CD4-positive, alpha-beta T cell (primary cell): ENCODE data around the gene SLCO6A1. TPM values are rescaled to one million over a fixed set of nuclear protein-coding genes. Genes with fewer than 3 reads are reported as not detected.

Source experiments
- ATAC-seq: fragments of 200-7000 bp; cut with Tn5 transposase; one replicate; pipeline ENCODE4 v1.10.0; 2022; ENCODE audit warnings: mild to moderate bottlenecking; ENCODE audit not compliant: poor library complexity
- CTCF ChIA-PET: fragments of 350-600 bp; sonication (Branson Sonifier 250); formaldehyde crosslinking; loops from one replicate; lab custom pipeline; 2021; ENCODE audit warnings: antibody characterized with exemption, inconsistent platforms; lab: Charles Lee
- POLR2A ChIA-PET: fragments of 350-600 bp; sonication (Branson Sonifier 250); formaldehyde crosslinking; loops from one replicate; lab custom pipeline; 2021; ENCODE audit warnings: antibody characterized with exemption, inconsistent platforms; lab: Charles Lee
- DNase-seq, 14 experiments: peaks; one replicate each; pipeline ENCODE4 v3.0.0-alpha.2; 2013 to 2020; ENCODE audit warnings: mixed read lengths in 2 of 14
- H3K27ac ChIP-seq, 2 donors: one replicate each; pipeline versions ENCODE4 v1.5.1 to v1.7.0; 2013; ENCODE audit warnings: low read length in 2 of 2, low read depth in 1 of 2, mild to moderate bottlenecking in 1 of 2
- H3K27me3 ChIP-seq, 2 experiments: 1 replicate in 1 of 2; 2 replicates in 1 of 2; pipeline versions ENCODE4 v1.6.1 to v1.7.0; 2013; ENCODE audit warnings: low read length in 2 of 2, control low read depth in 1 of 2, mild to moderate bottlenecking in 1 of 2, moderate library complexity in 1 of 2; ENCODE audit not compliant: insufficient read depth in 2 of 2, control insufficient read depth in 1 of 2
- H3K36me3 ChIP-seq: one replicate; pipeline ENCODE4 v1.6.1; 2013; ENCODE audit warnings: low read length, control low read depth; ENCODE audit not compliant: insufficient read depth
- H3K4me1 ChIP-seq: one replicate; pipeline ENCODE4 v1.6.1; 2013; ENCODE audit warnings: low read length, control low read depth; ENCODE audit not compliant: insufficient read depth
- H3K4me3 ChIP-seq: one replicate; pipeline ENCODE4 v1.5.1; 2013; ENCODE audit warnings: mild to moderate bottlenecking, low read length, moderate library complexity
- H3K9me3 ChIP-seq, 2 experiments: 1 replicate in 1 of 2; 2 replicates in 1 of 2; pipeline versions ENCODE4 v1.6.1 to v1.7.0; 2013; ENCODE audit warnings: low read length in 2 of 2, mild to moderate bottlenecking in 2 of 2, control low read depth in 1 of 2, moderate library complexity in 1 of 2; ENCODE audit not compliant: control insufficient read depth in 1 of 2, insufficient read depth in 1 of 2
- H3K27ac Mint-ChIP-seq: one replicate; pipeline ENCODE4 v1.8.0; 2020; ENCODE audit warnings: mixed read lengths
- H3K27me3 Mint-ChIP-seq: one replicate; pipeline ENCODE4 v1.8.0; 2021; ENCODE audit warnings: mixed read lengths
- H3K36me3 Mint-ChIP-seq: one replicate; pipeline ENCODE4 v1.8.0; 2021; ENCODE audit warnings: low read depth, mixed read lengths
- H3K4me1 Mint-ChIP-seq: one replicate; pipeline ENCODE4 v1.8.0; 2021; ENCODE audit warnings: low read depth, mixed read lengths
- H3K4me3 Mint-ChIP-seq: one replicate; pipeline ENCODE4 v1.8.0; 2020; ENCODE audit warnings: mild to moderate bottlenecking, mixed read lengths
- H3K9me3 Mint-ChIP-seq: one replicate; pipeline ENCODE4 v1.8.0; 2020; ENCODE audit warnings: mixed read lengths
- intact Hi-C, 2 experiments: fragments of 100-400 bp; cut with DNase I in 1 of 2; cut with micrococcal nuclease in 1 of 2; formaldehyde crosslinking; loops; one replicate each; pipeline versions ENCODE4 v1.15.1 to v1.9.0; 2023 to 2025; cut with DNase I, micrococcal nuclease
- total RNA-seq, 174 experiments: library from RNA in 2 of 174; stranded (reverse) in 2 of 174; gene quantifications; one replicate each; pipeline ENCODE4 v1.2.3 and lab custom pipeline; 2021 to 2026
- TF ChIP-seq, protein P1 (sequence below): fragments of 200-600 bp; IDR thresholded peaks from one replicate; pipeline ENCODE4 v1.8.0; 2022; ENCODE audit warnings: antibody characterized with exemption, mild to moderate bottlenecking

SLCO6A1 gene
- total RNA-seq, 2 experiments from 2014 or later, result not detected

DNA sequence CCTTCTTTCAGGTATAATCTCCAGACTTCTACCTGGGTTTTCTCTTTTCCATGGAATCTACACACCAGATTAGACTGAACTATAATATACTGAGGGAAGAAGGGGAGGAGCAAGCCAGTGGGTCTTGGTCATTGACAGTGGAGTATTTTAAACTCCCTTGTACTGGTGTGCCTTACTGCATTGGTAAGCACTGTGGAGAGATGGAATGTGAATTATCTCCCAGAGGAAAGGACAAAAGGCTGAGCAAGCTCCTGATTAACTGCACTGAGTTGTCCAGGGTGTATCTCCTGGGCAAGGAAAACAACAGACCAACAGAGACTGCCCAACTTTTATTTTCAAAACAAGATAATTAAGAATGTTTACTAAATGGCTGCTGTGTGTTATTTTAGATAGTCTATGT is 29.8 kb upstream of the SLCO6A1 start:
- DNase-seq, result no peak
- ChIA-PET CTCF (no interaction called here), POLR2A (no interaction called here)
- no peaks in the 10 kb centered on the region for H3K9me3 ChIP-seq
- H3K4me1 Mint-ChIP-seq, result no peaks in the 10 kb centered on the region
- TF ChIP-seq, protein P1, sequence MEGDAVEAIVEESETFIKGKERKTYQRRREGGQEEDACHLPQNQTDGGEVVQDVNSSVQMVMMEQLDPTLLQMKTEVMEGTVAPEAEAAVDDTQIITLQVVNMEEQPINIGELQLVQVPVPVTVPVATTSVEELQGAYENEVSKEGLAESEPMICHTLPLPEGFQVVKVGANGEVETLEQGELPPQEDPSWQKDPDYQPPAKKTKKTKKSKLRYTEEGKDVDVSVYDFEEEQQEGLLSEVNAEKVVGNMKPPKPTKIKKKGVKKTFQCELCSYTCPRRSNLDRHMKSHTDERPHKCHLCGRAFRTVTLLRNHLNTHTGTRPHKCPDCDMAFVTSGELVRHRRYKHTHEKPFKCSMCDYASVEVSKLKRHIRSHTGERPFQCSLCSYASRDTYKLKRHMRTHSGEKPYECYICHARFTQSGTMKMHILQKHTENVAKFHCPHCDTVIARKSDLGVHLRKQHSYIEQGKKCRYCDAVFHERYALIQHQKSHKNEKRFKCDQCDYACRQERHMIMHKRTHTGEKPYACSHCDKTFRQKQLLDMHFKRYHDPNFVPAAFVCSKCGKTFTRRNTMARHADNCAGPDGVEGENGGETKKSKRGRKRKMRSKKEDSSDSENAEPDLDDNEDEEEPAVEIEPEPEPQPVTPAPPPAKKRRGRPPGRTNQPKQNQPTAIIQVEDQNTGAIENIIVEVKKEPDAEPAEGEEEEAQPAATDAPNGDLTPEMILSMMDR, result no peak
- no peak overlapping the region for H3K4me3 ChIP-seq
- intact Hi-C loops, result no loop called here
- no peaks in the 10 kb centered on the region for H3K36me3 ChIP-seq
- no peaks in the 10 kb centered on the region for H3K36me3 Mint-ChIP-seq
- no peak for ATAC-seq
- H3K4me1 ChIP-seq, result no peaks in the 10 kb centered on the region
- peaks cover 13% of the 10 kb centered on the region for H3K27me3 Mint-ChIP-seq
- H3K9me3 Mint-ChIP-seq, result peaks cover 2% of the 10 kb centered on the region
- H3K27ac ChIP-seq, result no peak overlapping the region
- H3K27me3 ChIP-seq, result peaks cover 0 to 5% of the 10 kb centered on the region in 2 experiments
- H3K4me3 Mint-ChIP-seq, result no peak overlapping the region
- H3K27ac Mint-ChIP-seq, result no peak overlapping the region

DNA sequence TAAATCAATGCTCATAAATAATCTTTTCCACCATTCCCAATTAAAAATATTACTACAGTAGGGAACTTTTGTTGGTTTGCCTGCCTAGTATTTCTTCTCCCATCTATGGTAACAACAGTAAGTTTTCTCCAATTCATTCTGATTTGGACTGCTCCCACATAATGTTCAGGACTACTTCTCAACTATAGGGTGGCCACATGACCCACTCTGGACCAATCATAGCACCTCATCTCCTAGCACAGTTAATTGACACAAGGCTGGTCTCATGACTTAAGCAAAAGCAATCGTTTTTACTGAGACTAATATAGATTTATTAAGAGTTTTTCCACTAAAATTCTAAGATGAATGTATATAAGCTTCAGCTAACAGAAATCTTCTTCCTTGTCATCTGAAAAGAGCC is 28.7 kb upstream of the SLCO6A1 start:
- POLR2A ChIA-PET, result no interaction called here
- no peaks in the 10 kb centered on the region for H3K9me3 ChIP-seq

DNA sequence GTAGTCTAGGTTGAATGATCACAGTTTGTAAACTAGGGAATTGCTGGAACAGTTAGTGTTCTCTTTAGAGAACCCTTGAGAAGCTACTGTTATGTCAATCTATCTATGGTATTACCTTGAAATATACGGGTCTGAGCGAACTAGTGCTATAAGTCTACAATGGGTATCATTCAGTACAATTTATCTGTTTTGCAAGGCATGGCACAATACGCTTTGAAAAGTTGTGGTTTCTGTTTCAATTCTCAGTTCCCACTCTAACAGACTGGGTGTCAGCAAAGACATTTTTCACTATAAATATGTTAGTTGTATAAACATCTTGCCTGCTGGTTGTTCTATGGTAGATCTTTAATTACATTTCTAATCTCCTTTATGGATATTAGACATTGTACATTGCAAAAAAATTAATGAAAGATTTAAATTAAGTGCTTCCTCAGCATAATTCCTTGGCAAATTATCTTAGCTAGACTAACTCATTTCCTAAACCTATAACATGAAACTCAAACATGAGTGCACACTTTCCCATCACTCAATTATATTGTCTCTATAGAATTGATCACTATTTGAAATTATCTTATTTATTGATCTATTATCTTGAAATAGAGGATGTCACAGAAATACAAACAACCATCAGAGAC is 24.9 kb upstream of the SLCO6A1 start:
- Histone ChIP-seq H3K4me1 (no peaks in the 10 kb centered on the region), H3K9me3 (no peaks in the 10 kb centered on the region), H3K4me3 (no peak overlapping the region), H3K27me3 (no peaks in the 10 kb centered on the region), H3K36me3 (no peaks in the 10 kb centered on the region), H3K27ac (no peak overlapping the region)
- Mint-ChIP-seq H3K27me3 (peaks cover 5% of the 10 kb centered on the region), H3K9me3 (peaks cover 2% of the 10 kb centered on the region), H3K4me1 (no peaks in the 10 kb centered on the region), H3K36me3 (no peaks in the 10 kb centered on the region), H3K4me3 (no peak overlapping the region), H3K27ac (no peak overlapping the region)
- POLR2A ChIA-PET, result no interaction called here
- intact Hi-C loops, result no loop called here
- CTCF ChIA-PET, result no interaction called here
- ATAC-seq, result no peak
- TF ChIP-seq, protein P1, result no peak
- no peak for DNase-seq

More for the DNA sequence above, 28.7 kb upstream of the SLCO6A1 start:
- intact Hi-C loops, result no loop called here
- Histone ChIP-seq H3K4me3 (no peak overlapping the region), H3K4me1 (no peaks in the 10 kb centered on the region), H3K27ac (no peak overlapping the region), H3K27me3 (peaks cover 0 to 5% of the 10 kb centered on the region in 2 experiments), H3K36me3 (no peaks in the 10 kb centered on the region)
- CTCF ChIA-PET, result no interaction called here
- ATAC-seq (no peak), DNase-seq (no peak)
- Mint-ChIP-seq H3K9me3 (peaks cover 2% of the 10 kb centered on the region), H3K36me3 (no peaks in the 10 kb centered on the region), H3K4me1 (no peaks in the 10 kb centered on the region), H3K27me3 (peaks cover 13% of the 10 kb centered on the region), H3K4me3 (no peak overlapping the region), H3K27ac (no peak overlapping the region)
- TF ChIP-seq, protein P1, result no peak
